SK-N-SH (cell line): ENCODE data around the gene UNK. TPM values are rescaled to one million over a fixed set of nuclear protein-coding genes. Genes with fewer than 3 reads are reported as not detected.

ENCODE experiments used
- CTCF ChIA-PET: fragments of 300-600, 350-600 bp; formaldehyde crosslinking; extraction: SDS; loops from one replicate; lab custom pipeline; 2021; lab: Yijun Ruan, JAX
- POLR2A ChIA-PET: fragments of 350-600 bp; sonication (Branson Sonifier 250); formaldehyde crosslinking; extraction: SDS; loops from one replicate; lab custom pipeline; 2020; ENCODE audit warnings: antibody characterized with exemption, inconsistent platforms; lab: Yijun Ruan, JAX
- DNase-seq: peaks from one replicate; pipeline ENCODE4 v3.0.0; 2012
- H2AFZ ChIP-seq: fragments of 200-600 bp; sonication (generic); 2 replicates; pipeline ENCODE4 v1.8.1; 2016; ENCODE audit warnings: antibody characterized with exemption, mild to moderate bottlenecking, low read depth
- H3F3A ChIP-seq: fragments of 200-600 bp; sonication (generic); replicated peaks from 2 replicates; pipeline ENCODE3; 2016; ENCODE audit warnings: antibody characterized with exemption, mild to moderate bottlenecking; ENCODE audit not compliant: insufficient read depth
- H3K27ac ChIP-seq, 2 experiments: fragments of 200-500 bp in 1 of 2; fragments of 200-600 bp in 1 of 2; sonication (Bioruptor generic) in 1 of 2; sonication (generic), shearing (Covaris generic) in 1 of 2; 2 replicates each; pipeline versions ENCODE4 v1.5.1 to v1.6.1; 2014 to 2016; ENCODE audit warnings: low read depth in 2 of 2, inconsistent platforms in 1 of 2, low read length in 1 of 2, mild to moderate bottlenecking in 1 of 2, mixed read lengths in 1 of 2
- H3K27me3 ChIP-seq: fragments of 200-600 bp; sonication (generic), shearing (Covaris generic); 2 replicates; pipeline ENCODE4 v1.6.1; 2016; ENCODE audit warnings: mixed run types; ENCODE audit not compliant: insufficient read depth
- H3K36me3 ChIP-seq, 2 experiments: fragments of 200-500 bp in 1 of 2; fragments of 200-600 bp in 1 of 2; sonication (Bioruptor generic) in 1 of 2; sonication (generic) in 1 of 2; replicated peaks in 1 of 2; 2 replicates each; pipeline versions ENCODE3 to v1.5.1; 2014 to 2016; ENCODE audit warnings: low read length in 1 of 2, mild to moderate bottlenecking in 1 of 2; ENCODE audit not compliant: insufficient read depth in 2 of 2, control insufficient read depth in 1 of 2
- H3K4me1 ChIP-seq, 2 experiments: fragments of 200-500 bp in 1 of 2; fragments of 200-600 bp in 1 of 2; sonication (Bioruptor generic) in 1 of 2; sonication (generic), shearing (Covaris generic) in 1 of 2; 2 replicates each; pipeline versions ENCODE4 v1.5.1 to v1.6.1; 2014 to 2016; ENCODE audit warnings: low read depth in 1 of 2, low read length in 1 of 2, mixed run types in 1 of 2; ENCODE audit not compliant: insufficient read depth in 2 of 2, control insufficient read depth in 1 of 2
- H3K4me2 ChIP-seq: fragments of 200-600 bp; sonication (generic), shearing (Covaris generic); 2 replicates; pipeline ENCODE4 v1.6.1; 2017; ENCODE audit warnings: mixed run types
- H3K4me3 ChIP-seq, 2 experiments: fragments of 200-500 bp in 1 of 2; fragments of 200-600 bp in 1 of 2; sonication (Bioruptor generic) in 1 of 2; sonication (generic), shearing (Covaris generic) in 1 of 2; 2 replicates each; pipeline versions ENCODE4 v1.5.1 to v1.8.1; 2014 to 2016; ENCODE audit warnings: low read depth in 2 of 2, inconsistent platforms in 1 of 2, low read length in 1 of 2, mild to moderate bottlenecking in 1 of 2, mixed read lengths in 1 of 2, moderate library complexity in 1 of 2
- H3K79me2 ChIP-seq: fragments of 200-600 bp; sonication (generic); 2 replicates; pipeline ENCODE4 v1.8.1; 2017; ENCODE audit warnings: mild to moderate bottlenecking; ENCODE audit not compliant: insufficient read depth
- H3K9ac ChIP-seq: fragments of 200-600 bp; sonication (generic); 2 replicates; pipeline ENCODE4 v1.6.1; 2017; ENCODE audit warnings: mixed run types
- H3K9me2 ChIP-seq: fragments of 200-600 bp; sonication (generic); 2 replicates; pipeline ENCODE4 v1.6.1; 2017; ENCODE audit warnings: mixed run types
- H3K9me3 ChIP-seq: fragments of 200-600 bp; sonication (generic); 2 replicates; pipeline ENCODE4 v1.6.1; 2017; ENCODE audit warnings: mixed run types, mild to moderate bottlenecking, moderate library complexity
- H4K20me1 ChIP-seq: fragments of 200-600 bp; sonication (generic); 2 replicates; pipeline ENCODE4 v1.6.1; 2017; ENCODE audit warnings: mild to moderate bottlenecking, mixed run types; ENCODE audit not compliant: insufficient read depth
- CTCF ChIP-seq: fragments of 200-600 bp; sonication (generic); IDR thresholded peaks from 2 replicates; pipeline ENCODE4 v1.6.1; 2017; ENCODE audit warnings: antibody characterized with exemption, mild to moderate bottlenecking, moderate library complexity
- FOXM1 ChIP-seq: IDR thresholded peaks from 2 replicates; pipeline ENCODE4 v1.4.0; 2012; ENCODE audit warnings: low read depth, mild to moderate bottlenecking
- JUND ChIP-seq: IDR thresholded peaks from 2 replicates; pipeline ENCODE4 v1.4.0; 2012
- MEF2A ChIP-seq: IDR thresholded peaks from 2 replicates; pipeline ENCODE4 v1.4.0; 2012; ENCODE audit warnings: low read depth, borderline replicate concordance
- MXI1 ChIP-seq: IDR thresholded peaks from 2 replicates; pipeline ENCODE4 v1.6.1; 2012; ENCODE audit warnings: mild to moderate bottlenecking, low read depth, low read length, improper control_type of control experiment
- NFIC ChIP-seq: IDR thresholded peaks from 2 replicates; pipeline ENCODE4 v1.4.0; 2012; ENCODE audit warnings: borderline replicate concordance
- NRF1 ChIP-seq: IDR thresholded peaks from 2 replicates; pipeline ENCODE4 v1.6.1; 2012; ENCODE audit warnings: low read depth, mild to moderate bottlenecking, low read length
- RAD21 ChIP-seq: IDR thresholded peaks from 2 replicates; pipeline ENCODE4 v1.6.1; 2012; ENCODE audit warnings: mild to moderate bottlenecking, low read length
- RCOR1 ChIP-seq: fragments of 150-350 bp; IDR thresholded peaks from 2 replicates; pipeline ENCODE4 v1.6.1; 2017; ENCODE audit warnings: antibody characterized with exemption, low read length
- REST ChIP-seq: IDR thresholded peaks from 2 replicates; pipeline ENCODE4 v1.6.1; 2012; ENCODE audit warnings: mild to moderate bottlenecking, low read depth, low read length, moderate library complexity
- RFX5 ChIP-seq: IDR thresholded peaks from 2 replicates; pipeline ENCODE4 v1.6.1; 2012; ENCODE audit warnings: mild to moderate bottlenecking, improper control_type of control experiment, low read length
- SIN3A ChIP-seq: IDR thresholded peaks from 2 replicates; pipeline ENCODE4 v1.6.1; 2012; ENCODE audit warnings: low read depth, mild to moderate bottlenecking, low read length, moderate library complexity, borderline replicate concordance
- TCF12 ChIP-seq: IDR thresholded peaks from 2 replicates; pipeline ENCODE4 v1.4.0; 2012
- TEAD4 ChIP-seq: IDR thresholded peaks from 2 replicates; pipeline ENCODE4 v1.4.0; 2012; ENCODE audit warnings: mild to moderate bottlenecking, borderline replicate concordance; ENCODE audit not compliant: insufficient read depth
- USF2 ChIP-seq: fragments of 150-350 bp; IDR thresholded peaks from 2 replicates; pipeline ENCODE4 v1.6.1; 2017; ENCODE audit warnings: antibody characterized with exemption, low read length, low read depth, borderline replicate concordance
- YY1 ChIP-seq: IDR thresholded peaks from 2 replicates; pipeline ENCODE4 v1.4.0; 2012; ENCODE audit warnings: low read depth, mild to moderate bottlenecking
- WGBS: methylation state at CpG from one replicate; pipeline ENCODE4 v1.1.6; 2017; ENCODE audit warnings: low lambda C conversion rate; 5-methylcytosine and 5-hydroxymethylcytosine counted together
- polyA plus RNA-seq, 3 experiments: library from polyadenylated mRNA; depleted of rRNA; stranded (reverse); fragments of >200 nt; gene quantifications; 2 replicates each; pipeline ENCODE4 v1.2.3, GENCODE V29; 2012

Gene UNK
- polyA plus RNA-seq, 1 of the 3 experiments (the other 2 are of a cell fraction) = 24.8 TPM

- H4K20me1 ChIP-seq = no peaks in the 10 kb centered on the region; the same call in 1 of the 2 replicates
- ChIA-PET CTCF (interaction anchor here (0.8 to 16.1 kb wide), 11 partner anchors 12 to 311 kb away, joined by 3 to 326 read pairs (median 8); partner anchors contain the start of genes GALK1 and TRIM65), POLR2A (no interaction called here)
- no peak overlapping the region for H3K4me2 ChIP-seq
- no peaks in the 10 kb centered on the region for H3K27me3 ChIP-seq
- no peak overlapping the region for H3K9ac ChIP-seq
- no peak overlapping the region for H2AFZ ChIP-seq
- H3F3A ChIP-seq = peaks cover 15% of the 10 kb centered on the region
- H3K9me3 ChIP-seq = no peaks in the 10 kb centered on the region
- TF ChIP-seq TEAD4 (no peak), RFX5 (no peak), MEF2A (no peak), MXI1 (no peak), NRF1 (no peak), NFIC (no peak), FOXM1 (no peak), RCOR1 (no peak), SIN3A (no peak), REST (no peak), USF2 (no peak), JUND (no peak), RAD21 (no peak), YY1 (no peak), CTCF (no peak), TCF12 (no peak)
- H3K9me2 ChIP-seq = no peaks in the 10 kb centered on the region
- H3K27ac ChIP-seq = no peak overlapping the region
- H3K36me3 ChIP-seq = peaks cover 28 to 51% of the 10 kb centered on the region in 2 experiments
- peaks cover 28% of the 10 kb centered on the region for H3K79me2 ChIP-seq
- no peak for DNase-seq
- WGBS = 81% methylated on average over 9 of the region's 9 CpGs
- peaks cover 18 to 23% of the 10 kb centered on the region in 2 experiments; a peak in 3 of 4 replicates for H3K4me1 ChIP-seq
- no peak overlapping the region for H3K4me3 ChIP-seq
Measured at GRCh38 chr17:75849724-75850123, 65.1 kb downstream of the UNK start.
